Skin of body (tissue), 2 donors: ENCODE measurements around the gene GAS5. TPM values are rescaled to one million over a fixed set of nuclear protein-coding genes. Genes with fewer than 3 reads are reported as not detected.
"Not testable (repeated sequence)": the region's sequence is repeated elsewhere in the genome, so short reads cannot be mapped to it uniquely, and the experiment has no call there.

ENCODE experiments used
- DNase-seq: peaks from one replicate; lab custom pipeline; 2025; lab: John Stamatoyannopoulos, UW
- total RNA-seq: library from RNA; depleted of rRNA; stranded (reverse); fragments of >200 nt; gene quantifications from one replicate; pipeline ENCODE4 v1.2.3, GENCODE V29; 2014

Gene GAS5
- 492 TPM for total RNA-seq

- peak; percentile 100 for DNase-seq
Observed at GRCh38 chr1:173867753-173868265, at the start of gene GAS5. Gene GAS5 (minus strand): TSS chr1:173867989.

GRCh38 chr1:173917149-173917548, 49.4 kb upstream of the GAS5 start, which contains the start of gene SERPINC1:
Gene SERPINC1 (minus strand): TSS chr1:173917327. CDS start chr1:173917259, 68 bp downstream.
- DNase-seq = no peak

DNA sequence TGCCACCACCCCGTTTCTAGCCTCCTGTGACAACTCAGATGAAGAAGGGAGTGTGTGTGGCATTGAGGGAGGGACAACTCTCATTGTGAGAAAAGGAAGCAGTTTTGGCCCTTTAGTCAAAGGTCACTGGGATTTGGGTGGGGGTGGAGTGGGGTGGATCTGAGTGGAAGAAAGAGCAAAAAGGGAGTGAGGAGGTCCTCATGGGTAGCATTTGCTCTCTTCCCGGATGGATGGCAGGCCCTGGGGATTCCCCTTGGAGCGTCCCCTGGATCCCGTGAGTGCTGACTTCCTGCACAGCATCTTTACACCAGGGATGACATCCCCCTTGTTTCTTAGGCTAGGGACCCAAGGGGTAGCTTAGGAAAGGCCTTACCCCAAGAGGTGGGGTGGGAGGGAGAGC, 48.9 kb upstream of the GAS5 start:
- DNase-seq = no peak

DNA sequence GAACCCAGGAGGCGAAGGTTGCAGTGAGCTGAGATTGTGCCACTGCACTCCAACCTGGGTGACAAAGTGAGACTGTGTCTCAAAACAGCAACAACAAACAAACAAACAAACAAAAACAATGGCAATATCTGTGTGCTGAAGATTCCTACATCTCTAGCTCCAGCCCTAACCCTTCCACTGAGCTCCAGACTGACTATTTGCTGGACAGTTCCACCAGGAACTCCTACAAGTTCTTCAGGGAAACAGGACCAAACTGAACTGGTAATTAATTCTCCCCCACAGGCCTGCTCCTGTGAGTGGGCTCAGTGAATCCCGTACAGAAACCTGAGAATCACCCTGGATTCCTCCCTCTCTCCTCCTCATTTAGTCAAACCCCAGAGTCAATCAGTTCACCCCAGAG, 47.8 kb upstream of the GAS5 start:
- DNase-seq = no peak

DNA sequence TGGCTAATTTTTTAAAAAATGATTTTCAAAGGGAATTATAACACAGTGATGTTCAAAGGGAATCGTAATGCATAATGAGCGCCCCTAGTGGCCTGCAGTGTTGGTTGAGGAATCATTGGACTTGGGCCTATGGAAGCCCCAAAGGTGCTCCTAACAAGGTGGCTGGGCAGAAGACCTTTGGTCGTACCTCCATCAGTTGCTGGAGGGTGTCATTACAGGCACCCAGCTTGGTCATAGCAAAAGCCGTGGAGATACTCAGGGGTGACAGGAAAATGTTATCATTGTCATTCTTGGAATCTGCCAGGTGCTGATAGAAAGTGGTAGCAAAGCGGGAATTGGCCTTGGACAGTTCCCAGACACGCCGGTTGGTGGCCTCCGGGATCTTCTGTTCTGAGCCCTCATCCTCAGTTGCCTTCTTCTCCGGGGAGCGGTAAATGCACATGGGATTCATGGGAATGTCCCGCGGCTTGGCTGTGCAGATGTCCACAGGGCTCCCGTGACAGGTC, 46.6 kb upstream of the GAS5 start:
- DNase-seq = no peak

DNA sequence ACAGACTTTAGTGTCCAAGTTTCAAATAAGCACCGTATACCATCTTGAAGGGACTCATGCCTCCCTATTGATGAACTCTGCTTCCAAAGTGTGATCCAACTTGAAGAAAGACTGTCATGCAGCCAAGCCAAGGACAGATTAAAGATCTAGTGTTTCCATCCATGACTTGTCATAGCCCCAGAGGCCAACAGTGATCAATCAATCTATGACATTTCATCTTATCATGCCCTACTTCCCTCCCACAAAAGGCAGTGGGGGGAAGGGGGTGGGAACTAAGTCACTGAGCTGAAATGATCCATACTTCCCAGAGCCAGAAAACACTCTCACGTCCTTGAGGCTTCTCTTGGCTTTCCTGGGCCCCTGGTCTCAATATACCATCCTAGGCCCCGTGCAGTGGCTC, 45.3 kb upstream of the GAS5 start:
- DNase-seq = no peak

GRCh38 chr1:173903827-173904531, 36.2 kb upstream of the GAS5 start:
- DNase-seq = no peak

- no peak for DNase-seq
Observed at GRCh38 chr1:173900992-173901391, 33.2 kb upstream of the GAS5 start.

DNA sequence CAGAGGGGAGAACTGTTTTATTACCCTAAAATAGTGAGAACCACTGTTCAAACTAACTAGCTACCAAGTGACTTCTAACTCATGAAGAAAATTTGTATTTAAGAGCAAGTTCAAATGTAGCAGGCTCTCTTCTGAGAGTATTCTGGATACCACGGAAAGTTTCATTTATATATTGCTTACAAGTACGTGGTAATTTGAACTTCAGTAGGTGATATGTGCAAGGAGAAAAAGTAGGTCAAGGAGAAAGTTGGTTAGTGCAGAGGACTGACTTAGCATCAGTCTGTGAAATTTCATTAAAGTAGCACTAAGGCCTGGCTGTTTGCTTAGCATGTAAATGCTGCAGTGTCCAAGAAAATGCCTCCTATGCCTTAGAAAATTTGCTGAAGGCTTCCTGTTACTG, 32.6 kb upstream of the GAS5 start:
- no peak for DNase-seq

GRCh38 chr1:173894189-173894588, 26.4 kb upstream of the GAS5 start:
- no peak for DNase-seq

DNA sequence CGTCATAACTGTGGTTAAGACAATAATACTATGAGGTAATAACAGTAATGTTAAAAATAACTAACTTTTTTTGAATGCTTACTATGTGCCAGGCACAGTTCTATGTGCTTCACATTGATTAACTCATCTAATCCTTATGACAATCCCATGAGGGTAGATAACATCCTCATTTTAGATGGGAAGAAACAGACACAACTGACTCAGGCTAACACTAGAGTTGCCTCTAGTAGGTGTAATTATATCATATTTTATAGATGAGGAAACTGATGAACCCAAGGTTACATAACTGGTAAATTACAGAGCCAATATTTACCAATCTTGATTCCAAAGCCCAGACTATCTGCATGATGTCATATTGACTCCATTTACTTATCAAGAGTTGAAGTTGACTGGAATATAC, 25.8 kb upstream of the GAS5 start:
- DNase-seq = no peak

DNA sequence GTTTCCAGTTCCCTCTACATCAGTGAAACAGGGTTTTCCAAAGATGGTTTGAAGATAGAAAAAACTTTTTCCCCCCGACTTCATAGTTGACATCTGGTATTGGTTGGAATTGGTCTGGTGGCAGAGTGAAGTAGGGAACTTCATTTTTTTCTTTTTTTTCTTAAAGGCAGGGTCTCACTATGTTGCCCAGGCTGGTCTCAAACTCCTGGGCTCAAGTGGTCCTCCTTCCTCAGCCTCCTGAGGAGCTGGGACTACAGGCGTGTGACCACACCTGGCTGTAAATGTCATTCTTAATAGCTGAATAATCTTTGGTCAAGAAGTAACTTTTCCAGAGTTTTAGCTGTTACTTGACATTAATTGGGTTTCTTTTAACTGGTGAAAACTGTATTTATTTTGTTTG, 22.1 kb upstream of the GAS5 start:
- no peak for DNase-seq

- no peak for DNase-seq
Observed at GRCh38 chr1:173888749-173889148, 21.0 kb upstream of the GAS5 start.

GRCh38 chr1:173887627-173888026, 19.8 kb upstream of the GAS5 start:
- DNase-seq = no peak

DNA sequence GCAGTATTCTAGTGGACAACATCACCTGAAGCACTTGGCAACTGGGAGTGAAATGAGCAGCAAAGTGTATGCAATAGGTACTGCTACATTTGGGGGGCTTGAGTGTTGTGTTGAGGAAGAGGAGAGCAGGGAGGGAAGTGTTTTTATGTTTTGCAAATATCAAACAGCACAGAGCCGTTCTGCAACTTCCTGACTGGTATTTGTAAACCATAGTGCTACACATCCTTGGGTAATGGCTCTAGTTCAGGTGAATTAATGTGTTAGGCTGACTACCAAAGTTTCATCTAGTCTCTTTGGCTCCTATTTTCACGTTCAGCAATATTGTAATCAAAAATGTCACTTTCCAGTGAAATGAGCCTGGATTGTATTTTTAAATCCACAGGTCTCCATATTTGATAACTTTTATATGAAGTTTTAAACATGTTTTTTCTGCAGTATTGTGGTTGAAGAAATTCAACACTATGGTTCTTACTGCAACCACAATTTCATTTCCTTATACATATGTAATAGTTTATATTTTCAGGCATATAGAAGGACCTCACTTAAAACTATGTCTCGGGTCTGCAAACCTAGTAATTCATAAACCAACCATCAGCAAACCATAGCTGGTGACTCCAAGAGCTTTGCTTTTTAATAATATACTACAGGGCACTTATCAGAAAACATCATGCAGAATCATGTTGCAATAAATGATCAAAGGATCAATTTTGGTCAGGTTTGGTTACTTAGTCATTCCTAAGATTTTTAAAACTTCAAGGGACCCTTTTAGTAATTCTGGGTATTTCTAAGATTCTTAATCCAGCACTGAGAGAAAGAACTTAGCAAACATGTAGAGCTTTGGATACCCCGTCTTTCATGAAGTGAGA, 19.2 kb upstream of the GAS5 start:
- no peak for DNase-seq

DNA sequence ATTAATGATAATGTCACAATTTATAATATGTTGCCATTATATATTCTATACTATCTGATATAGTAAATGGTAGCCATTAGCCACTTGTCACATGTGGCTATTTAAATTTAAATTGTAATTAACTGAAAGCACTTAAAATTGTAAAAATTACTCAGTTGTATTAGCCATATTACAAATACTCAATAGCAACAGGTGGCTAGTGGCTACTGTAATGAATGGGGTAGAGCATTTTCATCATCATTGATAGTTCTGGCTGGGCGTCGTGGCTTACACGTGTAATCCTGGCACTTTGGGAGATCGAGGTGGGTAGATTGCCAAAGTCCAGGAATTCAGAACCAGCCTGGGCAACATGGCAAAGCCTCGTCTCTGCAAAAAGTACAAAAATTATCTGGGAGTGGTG, 16.9 kb upstream of the GAS5 start:
- DNase-seq = no peak

DNA sequence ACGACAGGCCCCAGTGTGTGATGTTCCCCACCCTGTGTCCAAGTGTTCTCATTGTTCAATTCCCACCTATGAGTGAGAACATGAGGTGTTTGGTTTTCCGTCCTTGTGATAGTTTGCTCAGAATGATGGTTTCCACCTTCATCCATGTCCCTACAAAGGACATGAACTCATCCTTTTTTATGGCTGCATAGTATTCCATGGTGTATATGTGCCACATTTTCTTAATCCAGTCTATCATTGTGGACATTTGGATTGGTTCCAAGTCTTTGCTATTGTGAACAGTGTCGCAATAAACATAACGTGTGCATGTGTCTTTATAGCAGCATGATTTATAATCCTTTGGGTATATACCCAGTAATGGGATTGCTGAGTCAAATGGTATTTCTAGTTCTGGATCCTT, 13.3 kb upstream of the GAS5 start:
- DNase-seq = not testable (repeated sequence)

GRCh38 chr1:173878251-173878650, 10.5 kb upstream of the GAS5 start:
- no peak for DNase-seq

- no peak for DNase-seq
Observed at GRCh38 chr1:173876732-173877131, 8.9 kb upstream of the GAS5 start.

DNA sequence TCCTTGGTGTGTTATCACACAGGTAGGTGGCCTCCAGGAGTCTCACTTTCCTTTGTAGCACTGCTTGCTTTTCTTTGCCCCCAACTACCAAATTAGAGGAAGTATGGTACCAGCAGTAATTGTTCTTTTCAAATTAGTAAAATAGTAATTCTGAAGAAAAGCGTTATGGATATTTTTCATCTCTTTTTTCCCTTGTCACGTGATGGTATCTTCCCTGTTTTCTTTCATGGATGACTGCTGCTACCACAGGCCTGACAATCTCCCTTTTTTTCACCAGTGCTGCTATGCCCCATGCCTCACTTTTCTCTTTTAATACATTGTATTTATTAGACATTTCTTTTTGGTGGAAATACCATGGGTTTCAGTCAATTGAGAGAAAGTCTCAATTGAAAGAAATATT, 3.7 kb upstream of the GAS5 start:
- no peak for DNase-seq

- no peak for DNase-seq
Observed at GRCh38 chr1:173871091-173871490, 3.3 kb upstream of the GAS5 start.
